Upper lobe of left lung (tissue), 6 donors: ENCODE data around the gene ZWILCH. TPM values are rescaled to one million over a fixed set of nuclear protein-coding genes. Genes with fewer than 3 reads are reported as not detected.

Experiments used
- ATAC-seq, 2 donors: fragments of 200-7000 bp; cut with Tn5 transposase; one replicate each; pipeline ENCODE4 v1.9.1; 2022; ENCODE audit warnings: mild to moderate bottlenecking in 2 of 2, moderate library complexity in 2 of 2; ENCODE audit not compliant: low FRiP score in 2 of 2
- DNase-seq, 2 donors: peaks; one replicate each; pipeline ENCODE4 v3.0.0-alpha.2; 2019 to 2020
- H3K27ac ChIP-seq, 4 donors: fragments of 200-600 bp; sonication (generic); one replicate each; pipeline ENCODE4 v1.5.1; 2016 to 2019
- H3K27me3 ChIP-seq, 4 donors: fragments of 200-600 bp; sonication (generic); one replicate each; pipeline ENCODE4 v1.5.1; 2017 to 2019
- H3K36me3 ChIP-seq, 4 donors: fragments of 200-600 bp; sonication (generic); one replicate each; pipeline ENCODE4 v1.5.1; 2016 to 2019
- H3K4me1 ChIP-seq, 4 donors: fragments of 200-600 bp; sonication (generic); one replicate each; pipeline ENCODE4 v1.5.1; 2018 to 2019
- H3K4me3 ChIP-seq, 4 donors: fragments of 200-600 bp; sonication (generic); one replicate each; pipeline ENCODE4 v1.5.1; 2017 to 2019; ENCODE audit warnings: mild to moderate bottlenecking in 2 of 4, moderate library complexity in 1 of 4
- H3K9me3 ChIP-seq, 4 donors: fragments of 200-600 bp; sonication (generic); one replicate each; pipeline ENCODE4 v1.5.1; 2018 to 2019
- EP300 ChIP-seq, 4 donors: sonication (generic); formaldehyde crosslinking; IDR thresholded peaks; one replicate each; pipeline ENCODE4 v1.5.1; 2017; ENCODE audit warnings: antibody characterized with exemption in 4 of 4, control low read depth in 2 of 4
- POLR2A ChIP-seq, 4 donors: fragments of 450-650 bp; IDR thresholded peaks; one replicate each; pipeline ENCODE4 v1.5.1; 2016 to 2017; ENCODE audit warnings: antibody characterized with exemption in 4 of 4, mild to moderate bottlenecking in 2 of 4
- POLR2AphosphoS5 ChIP-seq, 2 donors: sonication (generic); formaldehyde crosslinking; IDR thresholded peaks; one replicate each; pipeline ENCODE4 v1.5.1; 2017; ENCODE audit warnings: antibody characterized with exemption in 2 of 2
- WGBS, 2 donors: methylation state at CpG; one replicate each; pipeline ENCODE4 v1.1.5; 2017 to 2018; 5-methylcytosine and 5-hydroxymethylcytosine counted together
- total RNA-seq, 6 donors: library from RNA; depleted of rRNA in 4 of 6; stranded (reverse); fragments of >200 nt in 4 of 6; gene quantifications; one replicate each; pipeline versions ENCODE4 v1.1.0 to v1.2.1, GENCODE V29; 2016 to 2021
- TF ChIP-seq, protein P1 (sequence below), 6 experiments: fragments of 450-650 bp in 4 of 6; fragments of 200-600 bp in 2 of 6; sonication (generic) in 2 of 6; IDR thresholded peaks; one replicate each; pipeline ENCODE4 v1.5.1; 2016 to 2019; ENCODE audit warnings: antibody characterized with exemption in 6 of 6
- donor health status: DM: no; HTN: no; CAD: no; lungs with moderate emphysema.
- donor health status: DM: no; HTN: yes; CAD: no; lungs with severe emphysema.

Gene ZWILCH
- total RNA-seq, 6 donors from 2014 or later, result 0.33 to 6.3 (median 5.1) TPM

DNA sequence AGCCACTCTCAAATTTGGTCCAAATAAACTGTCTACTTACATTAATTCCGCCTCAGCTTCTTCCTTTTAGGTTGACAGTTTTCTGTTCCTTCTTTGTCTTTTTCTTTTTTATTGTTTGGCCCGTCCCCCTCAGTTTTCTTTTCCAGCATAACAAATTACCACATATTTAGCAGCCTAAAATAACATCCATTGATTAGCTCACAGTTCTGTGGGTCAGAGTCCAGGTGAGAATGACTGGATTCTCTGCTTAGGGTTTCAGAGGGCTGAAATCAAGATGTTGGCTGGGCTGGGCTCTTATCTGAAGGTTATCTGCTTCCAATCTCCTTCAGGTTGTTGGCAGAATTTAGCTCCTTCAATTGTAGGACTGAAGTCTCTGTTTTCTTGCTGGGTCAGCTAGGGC lies 85.3 kb downstream of the ZWILCH start:
- Histone ChIP-seq H3K27ac (no peak overlapping the region), H3K27me3 (no peaks in the 10 kb centered on the region), H3K36me3 (no peaks in the 10 kb centered on the region), H3K4me3 (no peak overlapping the region), H3K4me1 (peaks cover 5 to 12% (median 8%) of the 10 kb centered on the region in 4 donors), H3K9me3 (no peaks in the 10 kb centered on the region)
- WGBS, 2 donors, result 86 to 94% methylated on average over 2 of the region's 2 CpGs
- ATAC-seq, result no peak
- no peak for DNase-seq
- TF ChIP-seq POLR2AphosphoS5 (IDR thresholded peaks at IDR 0.05) (no peak), POLR2A (IDR thresholded peaks at IDR 0.05) (no peak), EP300 (IDR thresholded peaks at IDR 0.05) (no peak)
- TF ChIP-seq, protein P1, sequence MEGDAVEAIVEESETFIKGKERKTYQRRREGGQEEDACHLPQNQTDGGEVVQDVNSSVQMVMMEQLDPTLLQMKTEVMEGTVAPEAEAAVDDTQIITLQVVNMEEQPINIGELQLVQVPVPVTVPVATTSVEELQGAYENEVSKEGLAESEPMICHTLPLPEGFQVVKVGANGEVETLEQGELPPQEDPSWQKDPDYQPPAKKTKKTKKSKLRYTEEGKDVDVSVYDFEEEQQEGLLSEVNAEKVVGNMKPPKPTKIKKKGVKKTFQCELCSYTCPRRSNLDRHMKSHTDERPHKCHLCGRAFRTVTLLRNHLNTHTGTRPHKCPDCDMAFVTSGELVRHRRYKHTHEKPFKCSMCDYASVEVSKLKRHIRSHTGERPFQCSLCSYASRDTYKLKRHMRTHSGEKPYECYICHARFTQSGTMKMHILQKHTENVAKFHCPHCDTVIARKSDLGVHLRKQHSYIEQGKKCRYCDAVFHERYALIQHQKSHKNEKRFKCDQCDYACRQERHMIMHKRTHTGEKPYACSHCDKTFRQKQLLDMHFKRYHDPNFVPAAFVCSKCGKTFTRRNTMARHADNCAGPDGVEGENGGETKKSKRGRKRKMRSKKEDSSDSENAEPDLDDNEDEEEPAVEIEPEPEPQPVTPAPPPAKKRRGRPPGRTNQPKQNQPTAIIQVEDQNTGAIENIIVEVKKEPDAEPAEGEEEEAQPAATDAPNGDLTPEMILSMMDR (IDR thresholded peaks at IDR 0.05), result no peak

DNA sequence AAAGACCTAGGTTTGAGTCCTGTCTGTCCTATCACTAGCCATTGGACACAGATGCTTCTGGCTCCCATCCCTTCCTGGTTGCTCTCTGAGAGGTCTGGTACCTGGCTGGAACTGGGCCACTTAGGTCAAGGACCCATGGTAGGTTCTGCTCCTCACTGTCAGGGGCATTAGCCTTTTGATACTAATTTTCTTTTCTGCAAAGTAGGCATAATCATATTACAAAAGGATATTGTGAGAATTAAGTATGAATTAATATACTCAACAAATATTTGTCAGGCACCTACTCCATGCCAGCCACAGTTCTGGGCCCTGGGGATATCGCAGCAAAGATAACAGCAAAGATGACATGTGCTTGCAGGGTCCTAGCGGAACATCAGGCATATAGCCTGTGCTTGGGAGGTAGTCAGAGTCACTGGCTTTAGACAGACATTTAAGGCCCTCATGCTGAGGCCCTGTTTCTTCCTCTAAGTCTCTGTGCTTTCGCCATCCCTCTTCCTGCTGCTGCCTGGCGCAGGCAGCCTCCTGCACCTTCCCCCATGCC lies 86.3 kb downstream of the ZWILCH start:
- no peak for DNase-seq
- WGBS, 2 donors, result 85 to 89% methylated on average over 4 of the region's 4 CpGs

DNA sequence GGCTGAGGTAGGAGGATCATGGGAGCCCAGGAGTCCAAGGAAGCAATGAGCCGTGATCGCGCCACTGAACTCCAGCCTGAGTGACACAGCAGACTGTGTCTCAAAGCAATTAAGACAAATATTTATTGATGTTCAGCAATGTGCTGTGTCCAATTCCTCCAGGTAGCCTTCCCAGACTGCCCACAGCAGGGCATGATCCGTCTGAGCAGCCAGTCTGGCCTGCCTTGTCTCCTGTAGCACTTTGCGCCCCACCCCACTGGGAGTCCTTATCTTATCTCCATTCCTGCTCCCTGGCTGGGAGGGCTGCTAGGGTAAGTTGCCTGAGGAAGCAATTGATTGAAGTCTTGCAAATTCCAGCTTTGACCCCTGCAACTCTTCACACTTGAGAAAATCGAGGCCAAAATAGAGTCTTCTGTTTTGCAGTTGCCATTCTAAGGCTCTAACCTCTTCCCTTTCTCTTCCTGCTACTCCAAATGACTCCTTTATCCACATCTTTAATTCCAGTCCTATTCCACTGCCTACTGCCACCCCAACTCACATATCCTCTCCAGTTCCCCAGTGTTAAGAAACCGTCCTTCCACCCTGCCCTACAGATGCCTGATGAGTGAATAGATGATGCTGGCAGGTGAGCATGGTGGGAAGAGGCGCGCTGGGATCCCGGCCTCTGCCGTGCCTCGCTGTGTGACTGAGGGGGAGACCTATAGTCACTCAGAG lies 87.5 kb downstream of the ZWILCH start:
- H3K4me1 ChIP-seq, result peaks cover 0 to 7% (median 2%) of the 10 kb centered on the region in 4 donors
- no peaks in the 10 kb centered on the region for H3K9me3 ChIP-seq
- 88 to 91% methylated on average over 8 to 12 of the region's 12 CpGs for WGBS, 2 donors
- no peak overlapping the region for H3K27ac ChIP-seq
- no peaks in the 10 kb centered on the region for H3K27me3 ChIP-seq
- TF ChIP-seq EP300 (IDR thresholded peaks at IDR 0.05) (no peak), POLR2AphosphoS5 (IDR thresholded peaks at IDR 0.05) (no peak), POLR2A (IDR thresholded peaks at IDR 0.05) (no peak)
- TF ChIP-seq, protein P1 (IDR thresholded peaks at IDR 0.05), result no peak
- no peaks in the 10 kb centered on the region for H3K36me3 ChIP-seq
- ATAC-seq (no peak), DNase-seq (no peak)
- H3K4me3 ChIP-seq, result no peak overlapping the region

More for the DNA sequence above, 86.3 kb downstream of the ZWILCH start:
- ATAC-seq, result no peak
- Histone ChIP-seq H3K9me3 (no peaks in the 10 kb centered on the region), H3K27me3 (no peaks in the 10 kb centered on the region), H3K36me3 (no peaks in the 10 kb centered on the region), H3K4me1 (peaks cover 5 to 12% (median 8%) of the 10 kb centered on the region in 4 donors), H3K4me3 (no peak overlapping the region), H3K27ac (no peak overlapping the region)
- TF ChIP-seq POLR2A (IDR thresholded peaks at IDR 0.05) (no peak), POLR2AphosphoS5 (IDR thresholded peaks at IDR 0.05) (no peak), EP300 (IDR thresholded peaks at IDR 0.05) (no peak)
- TF ChIP-seq, protein P1 (IDR thresholded peaks at IDR 0.05), result no peak

DNA sequence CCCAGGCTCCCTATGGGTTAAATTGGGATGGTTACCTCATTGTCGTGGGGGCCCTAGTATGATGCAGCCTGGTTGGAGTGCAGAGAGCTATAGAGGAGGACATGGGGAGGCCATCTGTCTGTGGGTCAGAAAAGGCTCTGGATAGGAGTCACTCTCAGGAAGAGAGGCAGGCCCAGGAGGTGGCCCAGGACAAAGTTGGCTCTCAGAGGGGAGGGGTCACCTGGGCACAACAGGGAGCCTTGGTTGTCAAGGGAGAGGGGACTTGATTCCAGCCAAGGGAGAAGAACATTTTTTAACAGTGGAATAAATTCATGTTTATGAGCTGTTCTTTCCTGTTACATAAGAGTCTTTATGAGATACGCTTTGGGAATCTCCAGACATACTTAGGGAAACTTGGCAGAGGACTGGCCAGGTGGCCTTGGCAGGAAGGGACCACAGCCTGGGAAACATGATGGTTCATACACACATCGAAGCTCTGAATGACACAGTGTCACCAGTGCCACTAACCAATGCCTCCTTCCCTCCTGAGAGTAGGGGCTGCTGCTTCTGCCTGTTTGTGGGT lies 88.2 kb downstream of the ZWILCH start:
- DNase-seq, result no peak
- Histone ChIP-seq H3K36me3 (no peaks in the 10 kb centered on the region), H3K27me3 (no peaks in the 10 kb centered on the region), H3K4me1 (peaks cover 0 to 2% (median 0%) of the 10 kb centered on the region in 4 donors), H3K4me3 (no peak overlapping the region), H3K9me3 (no peaks in the 10 kb centered on the region), H3K27ac (no peak overlapping the region)
- no peak for TF ChIP-seq POLR2A (IDR thresholded peaks at IDR 0.05)
- no peak for TF ChIP-seq EP300 (IDR thresholded peaks at IDR 0.05)
- TF ChIP-seq, protein P1 (IDR thresholded peaks at IDR 0.05), result no peak
- 68 to 81% methylated on average over 3 of the region's 3 CpGs for WGBS, 2 donors
- ATAC-seq, result no peak
